H1 (cell line): ENCODE results near the gene SOCS3.
A peak's percentile ranks its signal among the peaks of the same experiment; 100 is the strongest.

Experiments used
- BCL11A ChIP-seq, 2 experiments: IDR thresholded peaks; one replicate each; pipeline ENCODE4 v1.6.1; 2011; ENCODE audit warnings: low read depth in 2 of 2, low read length in 2 of 2, mild to moderate bottlenecking in 2 of 2
- CHD1 ChIP-seq: IDR thresholded peaks from 2 replicates; pipeline ENCODE4 v1.6.1; 2012; ENCODE audit warnings: low read depth, low read length, improper control_type of control experiment
- CHD2 ChIP-seq: IDR thresholded peaks from 2 replicates; pipeline ENCODE4 v1.6.1; 2012; ENCODE audit warnings: low read length, improper control_type of control experiment
- CTCF ChIP-seq, 3 experiments: IDR thresholded peaks; 1 replicate in 2 of 3; 2 replicates in 1 of 3; pipeline versions ENCODE4 v1.5.1 to v1.6.1; 2011; ENCODE audit warnings: low read length in 3 of 3, mild to moderate bottlenecking in 3 of 3, inconsistent platforms in 2 of 3, low read depth in 1 of 3, moderate library complexity in 1 of 3; ENCODE audit not compliant: insufficient read depth in 1 of 3; ENCODE audit errors: control extremely low read depth in 1 of 3
- EP300 ChIP-seq, 2 experiments: IDR thresholded peaks; 1 replicate in 1 of 2; 2 replicates in 1 of 2; pipeline ENCODE4 v1.6.1; 2011 to 2012; ENCODE audit warnings: low read depth in 2 of 2, low read length in 2 of 2, mild to moderate bottlenecking in 2 of 2, borderline replicate concordance in 1 of 2, inconsistent platforms in 1 of 2, moderate library complexity in 1 of 2
- EZH2 ChIP-seq: fragments of 200-600 bp; sonication (generic); IDR thresholded peaks from 2 replicates; pipeline ENCODE4 v1.7.1; 2012; ENCODE audit warnings: low read depth, mild to moderate bottlenecking, moderate library complexity, low read length, inconsistent platforms; ENCODE audit not compliant: severe bottlenecking
- GABPA ChIP-seq: IDR thresholded peaks from 2 replicates; pipeline ENCODE4 v1.6.1; 2011; ENCODE audit warnings: mild to moderate bottlenecking, low read length, moderate library complexity, borderline replicate concordance; ENCODE audit not compliant: insufficient read depth
- JUND ChIP-seq: IDR thresholded peaks from 2 replicates; pipeline ENCODE4 v1.6.1; 2011; ENCODE audit warnings: mild to moderate bottlenecking, improper control_type of control experiment, low read length
- MAX ChIP-seq: IDR thresholded peaks from 2 replicates; pipeline ENCODE4 v1.6.1; 2012; ENCODE audit warnings: inconsistent platforms
- POLR2AphosphoS5 ChIP-seq: IDR thresholded peaks from 2 replicates; pipeline ENCODE4 v1.6.1; 2011; ENCODE audit warnings: low read depth, low read length
- RAD21 ChIP-seq, 2 experiments: IDR thresholded peaks in 1 of 2; conservative IDR thresholded peaks in 1 of 2; 2 replicates each; pipeline ENCODE4 v1.6.1; 2011; ENCODE audit warnings: low read depth in 2 of 2, low read length in 2 of 2, improper control_type of control experiment in 1 of 2, inconsistent platforms in 1 of 2, mild to moderate bottlenecking in 1 of 2, moderate library complexity in 1 of 2
- SIN3A ChIP-seq, 2 experiments: IDR thresholded peaks in 1 of 2; conservative IDR thresholded peaks in 1 of 2; 2 replicates each; pipeline ENCODE4 v1.6.1; 2011 to 2012; ENCODE audit warnings: low read length in 2 of 2, improper control_type of control experiment in 1 of 2, low read depth in 1 of 2, mild to moderate bottlenecking in 1 of 2
- SUZ12 ChIP-seq: fragments of 200-600 bp; sonication (generic); IDR thresholded peaks from 2 replicates; pipeline ENCODE4 v1.6.1; 2012; ENCODE audit warnings: mild to moderate bottlenecking, inconsistent platforms, low read length, moderate library complexity, mixed read lengths
- USF2 ChIP-seq: IDR thresholded peaks from 2 replicates; pipeline ENCODE4 v1.6.1; 2011; ENCODE audit warnings: low read length, improper control_type of control experiment

- TF ChIP-seq CTCF (IDR thresholded peaks at IDR 0.05; ENCODE audit: control extremely low read depth in 1 of 3, insufficient read depth in 1 of 3, low read depth in 1 of 3, low read length in 3 of 3): no peak
- TF ChIP-seq SIN3A (conservative IDR thresholded peaks at IDR 0.05 in 1 of 2, IDR thresholded peaks at IDR 0.05 in 1 of 2; ENCODE audit: low read depth in 1 of 2, low read length in 2 of 2): 0 out of 4 replicates have a peak, but pooled peaks have one; percentile 23 to 34
- no peak for TF ChIP-seq EZH2
- TF ChIP-seq MAX: no peak
- TF ChIP-seq USF2: no peak
- no peak for TF ChIP-seq POLR2AphosphoS5
- TF ChIP-seq GABPA: no peak
- no peak for TF ChIP-seq JUND
- no peak for TF ChIP-seq BCL11A (IDR thresholded peaks at IDR 0.05; ENCODE audit: low read depth in 2 of 2, low read length in 2 of 2)
- no peak for TF ChIP-seq RAD21 (IDR thresholded peaks at IDR 0.05 in 1 of 2, conservative IDR thresholded peaks at IDR 0.05 in 1 of 2; ENCODE audit: low read depth in 2 of 2, low read length in 2 of 2)
- no peak for TF ChIP-seq SUZ12
- no peak for TF ChIP-seq CHD1
- TF ChIP-seq EP300 (IDR thresholded peaks at IDR 0.05; ENCODE audit: borderline replicate concordance in 1 of 2, low read depth in 2 of 2, low read length in 2 of 2): no peak
- TF ChIP-seq CHD2: no peak
Observed at GRCh38 chr17:78381601-78382232, 21.8 kb upstream of the SOCS3 start.
